Fibroblast of mammary gland (primary cell): ENCODE results near the gene NOSTRIN.

ENCODE experiments used
- DNase-seq: peaks from one replicate; pipeline ENCODE4 v3.0.0-alpha.2; 2010; ENCODE audit warnings: low read depth
- H3K4me3 ChIP-seq: 2 replicates; pipeline ENCODE4 v1.5.1; 2011; ENCODE audit warnings: low read depth, mild to moderate bottlenecking, low read length, moderate library complexity; ENCODE audit not compliant: control insufficient read depth
- CTCF ChIP-seq: conservative IDR thresholded peaks from 2 replicates; pipeline ENCODE4 v1.5.1; 2011; ENCODE audit warnings: low read depth, low read length, inconsistent platforms; ENCODE audit not compliant: control insufficient read depth, insufficient read depth

Gene NOSTRIN

GRCh38 chr2:168780669-168781071 is 21.8 kb upstream of the NOSTRIN start:
- H3K4me3 ChIP-seq = no peak overlapping the region
- no peak for TF ChIP-seq CTCF
- DNase-seq = peak; percentile 20

- no peak overlapping the region for H3K4me3 ChIP-seq
- no peak for DNase-seq
- TF ChIP-seq CTCF = no peak
These were observed 21.1 kb upstream of the NOSTRIN start for GRCh38 chr2:168781191-168781817.

GRCh38 chr2:168782271-168782670 is 20.2 kb upstream of the NOSTRIN start:
- no peak for DNase-seq
- TF ChIP-seq CTCF = no peak
- no peak overlapping the region for H3K4me3 ChIP-seq

GRCh38 chr2:168784993-168785392 is 17.4 kb upstream of the NOSTRIN start:
- no peak for TF ChIP-seq CTCF
- H3K4me3 ChIP-seq = no peak overlapping the region
- peak; percentile 49 for DNase-seq

GRCh38 chr2:168787098-168787781 is 15.2 kb upstream of the NOSTRIN start:
- H3K4me3 ChIP-seq = no peak overlapping the region
- TF ChIP-seq CTCF = no peak
- no peak for DNase-seq

GRCh38 chr2:168787782-168788376 is 14.6 kb upstream of the NOSTRIN start:
- H3K4me3 ChIP-seq = no peak overlapping the region
- DNase-seq = no peak
- no peak for TF ChIP-seq CTCF
